ENCODE results near the gene DCDC2B.
A peak's percentile ranks its signal among the peaks of the same experiment; 100 is the strongest.
"Not testable (repeated sequence)": the region's sequence is repeated elsewhere in the genome, so short reads cannot be mapped to it uniquely, and the experiment has no call there.

DCDC2B gene

GRCh38 chr1:32208891-32209328 lies at the start of gene DCDC2B:
Gene DCDC2B, plus strand, starts transcription at chr1:32209089. Its CDS starts 5 bp downstream, at chr1:32209094.
- DNase-seq (ENCODE audit: low spot score) = no peak

GRCh38 chr1:32159189-32159588 lies 49.7 kb upstream of the DCDC2B start:
- no peak for DNase-seq (ENCODE audit: low spot score)

GRCh38 chr1:32163405-32163804 lies 45.5 kb upstream of the DCDC2B start:
- DNase-seq (ENCODE audit: low spot score) = no peak

- not testable (repeated sequence) for DNase-seq (ENCODE audit: low spot score)
Observed at GRCh38 chr1:32165633-32166032, 43.3 kb upstream of the DCDC2B start.

GRCh38 chr1:32170991-32171390 lies 37.9 kb upstream of the DCDC2B start:
- no peak for DNase-seq (ENCODE audit: low spot score)

GRCh38 chr1:32172621-32173245 lies 36.2 kb upstream of the DCDC2B start:
- no peak for DNase-seq (ENCODE audit: low spot score)

GRCh38 chr1:32178380-32179192 lies 30.3 kb upstream of the DCDC2B start:
- no peak for DNase-seq (ENCODE audit: low spot score)

GRCh38 chr1:32179193-32179442 lies 29.8 kb upstream of the DCDC2B start:
- DNase-seq (ENCODE audit: low spot score) = no peak

GRCh38 chr1:32179443-32180185 lies 29.3 kb upstream of the DCDC2B start, which contains the start of gene TXLNA:
Gene TXLNA, plus strand, starts transcription at chr1:32179675. Its CDS starts 671 bp downstream, at chr1:32180346.
- DNase-seq (ENCODE audit: low spot score) = peak; percentile 98

- DNase-seq (ENCODE audit: low spot score) = peak; percentile 67
Observed at GRCh38 chr1:32180186-32181060, 28.5 kb upstream of the DCDC2B start.

- DNase-seq (ENCODE audit: low spot score) = no peak
Observed at GRCh38 chr1:32181065-32181464, 27.8 kb upstream of the DCDC2B start.

GRCh38 chr1:32181563-32181962 lies 27.3 kb upstream of the DCDC2B start:
- DNase-seq (ENCODE audit: low spot score) = no peak

GRCh38 chr1:32182060-32182459 lies 26.8 kb upstream of the DCDC2B start:
- no peak for DNase-seq (ENCODE audit: low spot score)

GRCh38 chr1:32184650-32185049 lies 24.2 kb upstream of the DCDC2B start:
- no peak for DNase-seq (ENCODE audit: low spot score)

GRCh38 chr1:32186077-32186476 lies 22.8 kb upstream of the DCDC2B start:
- no peak for DNase-seq (ENCODE audit: low spot score)

GRCh38 chr1:32186491-32186890 lies 22.4 kb upstream of the DCDC2B start:
- DNase-seq (ENCODE audit: low spot score) = no peak

GRCh38 chr1:32187850-32188249 lies 21.0 kb upstream of the DCDC2B start:
- no peak for DNase-seq (ENCODE audit: low spot score)

GRCh38 chr1:32192220-32192948 lies 16.5 kb upstream of the DCDC2B start:
- DNase-seq (ENCODE audit: low spot score) = no peak

GRCh38 chr1:32194984-32195383 lies 13.9 kb upstream of the DCDC2B start:
- no peak for DNase-seq (ENCODE audit: low spot score)

- DNase-seq (ENCODE audit: low spot score) = no peak
Observed at GRCh38 chr1:32195531-32195930, 13.4 kb upstream of the DCDC2B start.
